22Rv1 (cell line): ENCODE measurements around the gene TPRX1.
"Not testable (repeated sequence)": the region's sequence is repeated elsewhere in the genome, so short reads cannot be mapped to it uniquely, and the experiment has no call there.

Source experiments
- H3K27ac ChIP-seq: fragments of 450-650 bp; 2 replicates; pipeline ENCODE4 v1.5.1; 2017
- ZFX ChIP-seq: fragments of 450-650 bp; IDR thresholded peaks from 2 replicates; pipeline ENCODE4 v1.6.1; 2017; ENCODE audit warnings: antibody characterized with exemption, borderline replicate concordance
- TF ChIP-seq, protein P1 (sequence below): fragments of 450-650 bp; IDR thresholded peaks from 2 replicates; pipeline ENCODE4 v1.5.1; 2017; ENCODE audit warnings: mild to moderate bottlenecking

Gene TPRX1

GRCh38 chr19:47836038-47836437 lies 31.7 kb upstream of the TPRX1 start:
- TF ChIP-seq, protein P1, sequence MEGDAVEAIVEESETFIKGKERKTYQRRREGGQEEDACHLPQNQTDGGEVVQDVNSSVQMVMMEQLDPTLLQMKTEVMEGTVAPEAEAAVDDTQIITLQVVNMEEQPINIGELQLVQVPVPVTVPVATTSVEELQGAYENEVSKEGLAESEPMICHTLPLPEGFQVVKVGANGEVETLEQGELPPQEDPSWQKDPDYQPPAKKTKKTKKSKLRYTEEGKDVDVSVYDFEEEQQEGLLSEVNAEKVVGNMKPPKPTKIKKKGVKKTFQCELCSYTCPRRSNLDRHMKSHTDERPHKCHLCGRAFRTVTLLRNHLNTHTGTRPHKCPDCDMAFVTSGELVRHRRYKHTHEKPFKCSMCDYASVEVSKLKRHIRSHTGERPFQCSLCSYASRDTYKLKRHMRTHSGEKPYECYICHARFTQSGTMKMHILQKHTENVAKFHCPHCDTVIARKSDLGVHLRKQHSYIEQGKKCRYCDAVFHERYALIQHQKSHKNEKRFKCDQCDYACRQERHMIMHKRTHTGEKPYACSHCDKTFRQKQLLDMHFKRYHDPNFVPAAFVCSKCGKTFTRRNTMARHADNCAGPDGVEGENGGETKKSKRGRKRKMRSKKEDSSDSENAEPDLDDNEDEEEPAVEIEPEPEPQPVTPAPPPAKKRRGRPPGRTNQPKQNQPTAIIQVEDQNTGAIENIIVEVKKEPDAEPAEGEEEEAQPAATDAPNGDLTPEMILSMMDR = no peak
- no peak for TF ChIP-seq ZFX
- no peak overlapping the region for H3K27ac ChIP-seq

DNA sequence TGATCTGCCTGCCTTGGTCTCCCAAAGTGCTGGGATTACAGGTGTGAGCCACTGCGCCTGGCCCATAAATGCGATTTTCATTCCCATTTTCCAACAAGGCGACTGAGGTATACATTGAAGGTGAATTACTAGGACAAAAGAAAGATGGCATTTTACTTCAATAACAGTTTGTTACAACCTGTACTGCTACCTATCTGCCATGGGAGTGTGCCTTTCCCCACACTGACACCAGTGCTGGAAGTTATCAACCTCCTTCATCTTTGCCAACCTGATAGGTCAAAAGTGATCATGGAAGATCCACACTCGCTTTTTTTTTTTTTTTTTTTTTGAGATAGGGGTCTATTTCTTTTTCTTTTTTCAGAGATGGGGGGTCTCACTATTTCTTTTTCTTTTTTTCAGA lies 28.4 kb upstream of the TPRX1 start:
- no peak overlapping the region for H3K27ac ChIP-seq
- TF ChIP-seq ZFX = no peak
- TF ChIP-seq, protein P1 = no peak

DNA sequence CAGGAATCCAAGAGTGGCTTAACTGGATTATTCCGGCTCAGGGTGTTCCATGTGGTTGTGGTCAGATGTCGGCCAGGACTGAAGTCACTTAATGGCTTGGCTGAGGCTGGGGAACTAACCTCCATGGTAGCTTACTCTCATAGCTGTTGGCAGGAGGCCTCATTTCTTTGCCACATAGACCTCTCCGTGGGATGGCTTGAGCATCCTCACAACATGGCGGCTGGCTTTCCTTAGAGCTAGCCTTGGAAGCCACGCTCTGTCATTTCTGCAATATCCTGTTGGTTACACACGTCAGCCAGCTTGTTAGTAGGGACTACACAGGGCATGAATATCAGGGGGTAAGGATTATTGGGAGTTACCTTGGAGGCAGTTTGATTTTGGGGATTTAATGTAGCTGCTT lies 22.4 kb upstream of the TPRX1 start:
- H3K27ac ChIP-seq = no peak overlapping the region
- TF ChIP-seq, protein P1 = no peak
- TF ChIP-seq ZFX = no peak

DNA sequence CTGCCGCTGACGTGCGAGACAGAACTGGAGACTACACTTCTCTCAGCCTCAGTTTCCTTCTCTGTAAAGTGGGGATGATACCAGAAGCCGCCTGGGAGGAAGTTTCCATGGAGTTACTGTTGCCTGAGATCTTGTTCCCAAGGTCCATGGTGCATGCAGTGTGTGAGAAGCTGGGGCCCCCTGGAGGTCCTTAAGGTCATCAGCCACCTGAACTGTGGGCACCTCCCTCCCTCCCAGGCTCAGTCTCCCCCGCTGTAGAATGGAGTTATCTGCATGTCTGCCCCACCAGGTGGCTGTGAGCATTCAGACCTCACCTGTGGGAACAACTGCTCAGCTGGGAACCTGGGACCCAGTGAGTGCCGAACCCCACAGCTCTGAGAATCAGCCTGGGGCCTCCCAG lies 20.0 kb upstream of the TPRX1 start:
- H3K27ac ChIP-seq = no peak overlapping the region
- TF ChIP-seq, protein P1 = no peak
- no peak for TF ChIP-seq ZFX

- H3K27ac ChIP-seq = no peak within 1 kb of the TSS
- no peak for TF ChIP-seq ZFX
- TF ChIP-seq, protein P1 = no peak
Observed at GRCh38 chr19:47821460-47822020, 17.2 kb upstream of the TPRX1 start, which contains the start of gene CRX. CRX (plus strand) TSS chr19:47821937; CDS start chr19:47834444, 12,507 bp downstream.

DNA sequence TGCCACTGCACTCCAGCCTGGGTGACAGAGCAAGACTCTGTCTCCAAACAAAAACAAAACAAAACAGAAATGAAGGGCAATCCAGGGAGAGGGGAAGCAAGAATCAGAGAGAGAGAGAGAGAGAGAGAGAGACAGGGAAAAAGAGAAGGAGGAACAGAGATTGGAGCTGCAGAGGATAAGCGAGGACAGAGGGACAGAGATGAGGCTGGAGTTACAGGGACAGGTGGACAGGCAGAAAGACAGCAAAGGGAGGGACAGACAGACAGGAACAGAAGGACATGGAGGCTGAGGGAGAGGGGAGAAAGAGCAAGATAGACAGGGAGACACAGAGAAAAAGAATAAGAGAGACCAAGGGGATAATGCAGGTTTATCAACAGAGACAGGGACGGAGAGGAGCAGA lies 16.1 kb upstream of the TPRX1 start:
- no peak overlapping the region for H3K27ac ChIP-seq
- no peak for TF ChIP-seq ZFX
- TF ChIP-seq, protein P1 = no peak

DNA sequence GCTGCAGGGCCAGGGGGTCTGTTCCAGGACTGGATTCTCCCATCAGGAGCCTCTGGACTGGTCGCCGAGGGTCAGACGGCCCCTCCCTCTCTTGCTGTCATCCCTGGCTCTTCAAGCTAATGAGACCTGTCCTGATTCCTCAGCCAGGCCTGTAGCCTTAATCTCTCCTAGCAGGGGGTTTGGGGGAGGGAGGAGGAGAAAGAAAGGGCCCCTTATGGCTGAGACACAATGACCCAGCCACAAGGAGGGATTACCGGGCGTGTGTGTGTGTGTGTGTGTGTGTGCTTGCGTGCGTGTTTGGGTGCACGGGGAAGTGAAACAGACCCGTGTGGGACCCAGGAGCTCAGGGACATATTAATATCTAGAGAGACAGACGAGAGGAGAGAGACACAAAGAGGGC lies 15.5 kb upstream of the TPRX1 start:
- TF ChIP-seq ZFX = no peak
- TF ChIP-seq, protein P1 = no peak
- H3K27ac ChIP-seq = no peak overlapping the region

DNA sequence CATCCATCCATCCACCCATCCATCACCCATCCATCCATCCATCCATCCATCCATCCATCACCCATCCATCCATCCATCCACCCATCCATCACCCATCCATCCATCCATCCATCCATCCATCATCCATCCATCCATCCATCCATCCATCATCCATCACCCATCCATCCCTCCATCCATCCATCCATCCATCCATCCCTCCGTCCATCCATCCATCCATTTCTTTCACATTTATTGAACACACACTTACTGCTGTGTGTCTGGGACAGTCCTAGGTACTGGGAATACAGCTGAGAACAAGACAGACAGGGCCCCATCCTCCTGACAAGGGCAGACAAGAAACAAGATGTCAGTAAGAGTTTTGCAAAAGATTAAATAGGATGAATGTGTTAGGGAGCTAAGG lies 13.9 kb upstream of the TPRX1 start:
- H3K27ac ChIP-seq = not testable (repeated sequence)

DNA sequence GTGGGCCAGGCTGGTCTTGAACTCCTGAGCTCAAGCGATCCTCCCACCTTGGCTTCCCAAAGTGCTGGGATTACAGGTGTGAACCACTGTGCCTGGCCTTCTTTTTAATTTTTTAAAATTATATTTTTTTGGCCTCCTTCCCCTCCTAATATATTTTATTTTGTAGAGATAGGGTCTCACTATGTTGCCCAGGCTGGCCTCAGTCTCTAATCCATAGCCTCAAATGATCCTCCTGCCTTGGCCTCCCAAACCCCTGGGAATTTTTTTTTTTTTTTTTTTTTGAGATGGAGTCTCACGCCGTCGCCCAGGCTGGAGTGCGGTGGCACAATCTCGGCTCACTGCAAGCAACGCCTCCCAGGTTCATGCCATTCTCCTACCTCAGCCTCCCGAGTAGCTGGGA lies 11.9 kb upstream of the TPRX1 start:
- H3K27ac ChIP-seq = not testable (repeated sequence)
